HG03095 (cell line): Measurements from ENCODE around the gene PGAP1.
A peak's percentile ranks its signal among the peaks of the same experiment; 100 is the strongest.

Experiments
- ATAC-seq: cut with Tn5 transposase; IDR thresholded peaks from one replicate; pipeline ENCODE4 v1.9.1; 2021; ENCODE audit warnings: moderate library complexity; ENCODE audit not compliant: unreplicated experiment

PGAP1 gene

GRCh38 chr2:196804381-196804780 is 122.1 kb downstream of the PGAP1 start:
- ATAC-seq = no peak

- no peak for ATAC-seq
Observed at GRCh38 chr2:196802401-196802800, 124.1 kb downstream of the PGAP1 start.

- no peak for ATAC-seq
Observed at GRCh38 chr2:196801674-196802261, 124.7 kb downstream of the PGAP1 start.

DNA sequence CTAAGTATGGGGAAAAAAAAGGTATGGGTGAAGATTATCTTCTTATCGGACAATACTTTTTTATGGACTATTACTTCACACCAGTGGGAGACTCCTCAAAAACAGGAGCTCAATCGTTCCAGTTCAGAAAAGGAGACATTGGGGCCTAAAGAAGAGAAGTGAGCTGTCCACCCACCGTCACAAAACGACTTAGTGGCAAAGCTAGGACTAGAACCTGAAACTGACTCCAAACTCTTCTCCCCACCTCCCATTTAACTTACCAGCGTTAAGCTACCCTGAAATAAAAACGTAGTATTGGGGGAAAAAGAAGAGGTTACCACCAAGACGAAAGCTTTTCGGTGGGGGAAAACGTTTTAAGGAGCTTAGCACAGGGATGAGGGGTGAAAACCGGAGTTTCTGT is 127.5 kb downstream of the PGAP1 start:
- ATAC-seq = no peak

GRCh38 chr2:196792865-196793264 is 133.6 kb downstream of the PGAP1 start:
- no peak for ATAC-seq

DNA sequence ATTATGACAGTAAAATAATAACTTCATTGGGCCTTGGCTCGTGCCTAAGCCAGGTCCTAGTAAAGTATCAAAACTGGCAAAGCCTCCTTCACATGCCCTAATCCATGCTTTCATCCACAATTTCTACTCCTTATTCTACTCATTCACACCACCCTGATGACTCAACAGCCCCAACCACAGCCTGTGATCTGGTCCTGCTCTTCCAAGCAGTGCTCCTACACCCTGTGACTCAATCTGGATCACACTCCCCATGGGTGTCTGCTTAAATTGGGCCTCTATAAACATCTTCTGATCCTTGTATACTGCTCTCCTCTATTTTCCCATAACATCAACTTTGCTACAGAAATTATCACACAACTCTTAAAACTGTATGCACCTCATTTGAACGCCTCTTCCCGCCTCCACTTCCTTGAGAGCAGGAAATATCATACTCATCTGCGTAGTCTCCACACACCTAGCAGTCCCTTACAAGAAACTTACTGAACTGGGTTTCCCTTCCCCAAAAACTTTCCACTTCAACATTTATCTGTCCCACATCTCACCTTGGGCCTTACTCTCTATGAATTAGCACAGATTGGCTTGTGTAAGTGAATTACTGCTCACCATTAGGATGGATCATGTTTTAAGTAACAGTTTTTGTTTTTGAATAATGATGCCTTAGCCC is 142.9 kb downstream of the PGAP1 start:
- ATAC-seq = peak; percentile 67
